GM18909 (cell line): ENCODE measurements around the gene HIRA.

ENCODE experiments used
- ATAC-seq: cut with Tn5 transposase; IDR thresholded peaks from one replicate; pipeline ENCODE4 v1.9.1; 2021; ENCODE audit warnings: mild to moderate bottlenecking; ENCODE audit not compliant: unreplicated experiment, poor library complexity

Gene HIRA

GRCh38 chr22:19464546-19464945, 33.0 kb upstream of the HIRA start:
- ATAC-seq: no peak

DNA sequence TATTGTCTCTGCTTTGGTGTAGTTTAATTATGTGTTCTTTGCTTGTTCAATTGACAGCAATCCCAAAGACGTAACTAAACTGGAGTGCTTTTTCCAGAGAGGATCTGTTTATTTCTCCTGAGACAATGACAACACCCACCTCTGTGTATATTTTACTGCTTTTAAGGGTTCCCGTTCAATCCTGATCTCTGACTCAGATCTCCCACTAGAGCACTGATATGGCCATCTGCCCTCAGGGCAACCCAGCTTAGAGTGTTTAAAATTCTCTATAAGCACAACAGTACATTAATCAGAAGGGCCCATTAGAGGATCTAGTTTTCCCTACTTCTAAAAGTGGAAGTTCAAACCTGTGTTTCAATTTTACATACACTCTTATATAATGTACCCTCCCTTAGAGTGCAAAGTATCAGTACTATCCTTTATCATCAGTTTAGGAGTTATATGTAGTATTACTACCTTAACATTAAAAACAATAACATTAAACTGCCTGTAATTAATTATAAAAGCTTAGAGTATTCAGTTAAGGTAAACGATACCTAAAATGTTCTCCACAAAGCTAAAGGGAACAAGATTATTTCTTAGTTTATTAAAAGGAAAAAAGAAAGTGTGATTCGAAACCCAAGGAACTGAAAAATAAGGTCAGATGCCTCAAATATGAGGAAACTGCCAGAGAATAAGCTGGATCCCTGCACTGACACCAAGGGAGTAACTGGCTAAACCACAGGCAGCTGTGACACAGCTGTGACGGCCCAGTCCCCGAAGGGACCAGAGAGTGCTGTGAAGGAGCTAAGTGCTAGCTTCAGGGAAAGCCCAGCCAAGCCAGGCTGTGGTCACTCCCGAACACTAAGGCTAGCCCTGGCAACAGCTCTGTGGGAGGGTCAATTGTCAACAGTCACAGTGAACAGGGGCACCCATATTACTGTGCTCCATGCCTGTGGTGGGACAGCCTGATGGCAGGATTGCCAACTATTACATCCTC, 32.2 kb upstream of the HIRA start:
- ATAC-seq: no peak

DNA sequence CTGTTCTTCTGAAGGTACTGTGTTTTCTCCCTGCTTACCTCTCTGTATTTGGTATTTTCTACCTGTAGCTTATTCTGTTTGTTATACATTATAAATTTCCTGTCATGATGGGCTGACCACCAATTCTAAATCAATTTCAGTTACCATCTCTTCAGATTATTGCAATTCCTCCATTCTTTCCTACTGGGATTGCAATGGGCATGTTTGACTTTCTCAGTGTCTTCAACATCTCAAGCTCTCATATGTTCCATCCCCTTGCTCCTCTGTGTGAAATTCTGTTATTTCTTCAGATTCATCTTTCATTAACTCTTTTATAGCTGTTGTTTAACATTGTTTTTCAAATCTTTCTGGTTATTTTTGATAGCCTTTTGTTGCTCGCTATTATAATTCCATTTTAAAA, 31.5 kb upstream of the HIRA start:
- no peak for ATAC-seq

DNA sequence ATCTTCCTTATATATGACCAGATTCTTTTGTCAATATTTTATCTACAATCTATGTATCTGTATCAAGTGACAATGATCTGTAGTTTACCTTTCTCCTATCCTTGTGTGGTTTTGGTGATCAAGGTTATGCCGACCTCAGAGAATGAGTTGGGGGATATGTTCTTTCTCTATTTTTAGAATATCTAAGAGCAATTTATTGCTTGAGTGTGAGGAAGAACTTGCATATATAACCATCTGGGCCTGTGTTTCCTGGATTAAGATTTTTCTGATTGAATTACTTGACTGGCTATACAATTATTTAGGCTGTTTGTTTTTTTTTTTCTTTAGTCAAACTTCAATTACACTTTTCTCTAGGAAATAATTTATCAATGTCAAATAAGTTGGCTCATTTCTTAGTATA, 30.0 kb upstream of the HIRA start:
- ATAC-seq: no peak

- no peak for ATAC-seq
Observed at GRCh38 chr22:19460036-19460435, 28.5 kb upstream of the HIRA start.

DNA sequence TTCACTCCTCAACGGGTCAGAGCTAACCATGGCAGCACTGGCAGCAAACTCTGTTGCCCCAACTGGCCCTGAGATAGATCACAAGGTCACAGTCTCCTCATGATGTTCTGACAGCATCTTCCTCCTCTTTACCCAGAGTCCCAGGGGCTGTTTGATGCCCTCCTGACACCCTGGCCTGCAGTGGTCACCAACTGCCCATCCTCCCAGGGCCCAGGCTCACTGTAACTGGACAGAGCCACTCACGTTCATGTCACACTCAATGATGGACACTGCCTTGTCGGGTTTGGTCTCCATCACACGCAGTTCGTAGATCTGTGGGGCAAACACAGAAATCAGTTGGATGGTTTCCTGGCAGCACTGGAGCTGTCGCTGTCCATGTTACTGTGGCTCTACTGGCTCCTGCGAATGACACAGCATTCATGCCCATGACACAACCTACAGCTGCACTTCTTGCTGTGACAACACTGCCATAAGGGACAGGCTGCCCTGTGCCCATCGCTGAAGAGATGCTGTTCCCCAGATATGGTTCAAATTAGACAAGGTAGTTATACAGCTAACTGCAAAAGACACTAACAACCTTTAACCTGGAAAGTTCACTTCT, 26.4 kb upstream of the HIRA start:
- no peak for ATAC-seq

GRCh38 chr22:19456541-19456940, 25.0 kb upstream of the HIRA start:
- no peak for ATAC-seq

- ATAC-seq: no peak
Observed at GRCh38 chr22:19455585-19456370, 24.2 kb upstream of the HIRA start.

- ATAC-seq: no peak
Observed at GRCh38 chr22:19455033-19455432, 23.5 kb upstream of the HIRA start.

DNA sequence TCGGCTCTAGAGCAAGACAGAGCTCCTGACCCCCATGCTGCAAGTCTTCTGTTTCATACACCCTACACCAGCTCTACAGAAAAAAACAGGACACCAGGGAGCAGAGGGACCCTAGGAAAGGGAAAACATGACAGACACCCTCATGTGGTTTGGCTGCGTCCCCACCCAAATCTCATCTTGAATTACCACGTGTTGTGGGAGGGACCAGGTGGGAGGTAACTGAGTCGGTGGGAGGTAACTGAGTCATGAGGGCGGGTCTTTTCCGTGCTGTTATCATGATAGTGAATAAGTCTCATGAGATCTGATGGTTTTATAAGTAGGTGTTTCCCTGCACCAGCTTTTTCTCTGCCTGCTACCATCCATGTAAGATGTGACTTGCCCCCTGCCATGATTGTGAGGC, 22.6 kb upstream of the HIRA start:
- ATAC-seq: no peak

GRCh38 chr22:19453718-19454117, 22.2 kb upstream of the HIRA start:
- no peak for ATAC-seq

GRCh38 chr22:19451570-19451969, 20.0 kb upstream of the HIRA start:
- no peak for ATAC-seq

- no peak for ATAC-seq
Observed at GRCh38 chr22:19450363-19451175, 19.0 kb upstream of the HIRA start.

DNA sequence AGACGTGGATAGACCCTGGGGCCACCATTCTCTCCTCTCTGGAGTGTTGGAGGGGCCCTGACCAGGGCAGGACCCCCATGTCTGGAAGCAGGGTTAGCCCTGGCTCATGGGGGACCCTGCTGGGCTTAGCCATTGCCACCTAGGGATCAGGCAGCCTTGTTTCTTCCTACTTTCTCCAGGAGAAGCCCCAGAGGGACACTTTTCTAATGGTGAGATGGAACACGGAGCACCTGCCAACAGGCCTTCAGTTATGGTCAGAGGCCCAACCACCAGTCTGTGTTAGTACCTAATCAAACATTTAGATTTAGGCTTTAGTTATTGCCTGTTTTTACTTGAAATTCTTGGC, 17.9 kb upstream of the HIRA start:
- no peak for ATAC-seq

DNA sequence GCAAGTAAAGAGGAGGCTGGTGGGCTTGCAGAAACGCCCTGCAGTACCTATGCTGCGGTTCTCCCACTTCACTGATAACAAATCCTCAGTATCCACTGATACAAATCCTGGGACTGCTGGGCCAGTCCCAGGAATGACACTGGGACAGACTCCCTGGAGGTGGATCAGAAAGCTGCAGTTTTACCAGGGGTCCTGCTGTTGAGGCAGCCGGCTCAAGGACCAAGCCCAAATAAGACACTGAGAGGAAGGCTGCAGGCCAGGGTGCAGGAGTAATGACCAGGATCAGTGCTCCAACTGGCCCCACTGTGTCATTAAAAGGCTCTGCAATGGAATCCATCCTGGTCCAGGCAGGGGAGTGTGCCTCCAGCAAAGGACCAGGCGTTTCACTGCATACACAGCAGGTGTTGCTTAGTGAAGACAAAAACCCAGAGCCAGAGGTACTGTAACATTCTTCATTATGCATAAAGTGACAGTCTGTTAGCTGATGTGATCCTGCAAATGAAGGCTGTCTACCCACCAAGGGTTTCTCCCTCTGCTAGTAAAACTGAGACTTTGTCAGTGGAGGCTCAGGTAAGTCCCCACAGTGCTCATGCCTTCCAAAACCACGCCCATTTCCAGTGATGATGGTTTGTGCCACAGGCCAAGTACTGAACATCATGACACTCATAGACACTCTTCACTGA, 17.3 kb upstream of the HIRA start:
- no peak for ATAC-seq

DNA sequence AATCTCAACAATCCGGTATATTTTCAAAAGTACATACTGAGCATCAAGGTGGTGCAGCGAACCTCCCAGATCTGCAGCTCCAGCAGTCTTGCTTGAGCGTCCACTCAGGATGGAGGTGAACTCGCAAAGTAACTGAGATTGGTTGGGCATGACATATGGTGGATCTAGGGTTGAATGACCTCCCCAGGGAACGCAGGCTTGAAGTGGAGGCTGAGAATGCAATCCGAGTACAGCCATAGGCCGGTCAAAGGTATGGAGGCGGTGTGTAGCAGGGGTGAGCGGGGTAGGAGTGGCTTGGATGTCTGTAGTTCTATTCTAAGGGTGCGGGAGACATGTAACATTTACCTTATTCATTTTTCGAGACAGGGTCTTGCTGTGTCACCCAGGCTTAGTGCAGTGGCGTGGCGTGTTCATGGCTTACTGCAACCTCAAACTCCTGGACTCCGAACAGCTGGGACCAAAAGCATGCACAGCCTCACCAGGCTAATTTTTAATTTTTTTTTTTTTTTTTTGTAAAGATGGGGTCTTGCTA, 16.6 kb upstream of the HIRA start:
- ATAC-seq: peak; percentile 44

DNA sequence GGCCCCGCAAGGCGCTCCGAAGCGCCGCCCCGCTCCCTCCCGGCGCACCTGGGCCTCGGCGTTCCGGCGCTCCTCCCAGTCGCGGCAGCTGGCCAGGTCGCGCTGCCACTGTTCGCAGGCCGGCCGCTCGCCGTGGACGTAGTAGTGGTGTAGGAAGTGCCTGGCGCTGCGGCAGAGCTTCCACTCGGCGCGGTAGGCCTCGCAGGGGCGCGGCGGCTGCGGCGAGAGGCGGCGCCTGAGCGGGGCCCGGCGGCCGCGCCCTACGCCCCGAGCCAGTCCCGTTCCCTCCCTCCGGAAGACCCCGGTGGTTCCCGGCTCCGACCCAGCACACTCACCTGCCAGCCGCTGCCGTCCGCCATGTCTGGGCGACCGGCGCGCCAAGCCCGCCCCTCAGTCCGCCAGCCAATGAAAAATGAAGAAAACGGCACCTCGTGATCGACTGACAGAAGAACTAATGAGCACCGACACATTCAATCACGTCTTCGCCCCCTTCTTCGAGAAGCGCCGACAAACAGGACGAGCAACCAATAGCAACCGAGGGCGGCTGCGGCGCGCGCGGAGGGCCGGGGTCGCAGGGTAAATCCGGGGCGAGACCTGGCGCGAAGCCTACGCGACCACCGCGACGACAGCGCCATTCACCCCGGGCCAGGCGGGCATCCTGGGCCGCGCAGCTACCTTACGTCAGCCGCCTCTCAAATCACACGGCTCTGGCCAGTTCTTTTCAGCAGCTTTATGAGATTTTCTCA, 16.0 kb upstream of the HIRA start, which contains the start of gene C22orf39:
C22orf39 (minus strand) TSS at position 382 of the 746 bp plus-strand sequence; CDS start at position 359, 23 bp downstream.
- peak; percentile 85 for ATAC-seq

- no peak for ATAC-seq
Observed at GRCh38 chr22:19446603-19447329, 15.2 kb upstream of the HIRA start.
